Naive thymus-derived CD4-positive, alpha-beta T cell (primary cell): ENCODE data around the gene FRMD8. TPM values are rescaled to one million over a fixed set of nuclear protein-coding genes. Genes with fewer than 3 reads are reported as not detected.

ENCODE experiments used
- ATAC-seq: fragments of 150-1000 bp; cut with Tn5 transposase; 2 replicates; pipeline ENCODE4 v1.10.0; 2021; ENCODE audit warnings: mild to moderate bottlenecking, moderate library complexity
- CTCF ChIA-PET: fragments of 350-600 bp; sonication (Branson Sonifier 250); formaldehyde crosslinking; loops from one replicate; lab custom pipeline; 2021; ENCODE audit warnings: antibody characterized with exemption; lab: Charles Lee
- POLR2A ChIA-PET: fragments of 350-600 bp; sonication (Branson Sonifier 250); formaldehyde crosslinking; loops from one replicate; lab custom pipeline; 2021; ENCODE audit warnings: antibody characterized with exemption, inconsistent platforms; lab: Charles Lee
- DNase-seq, 9 donors: peaks; one replicate each; pipeline versions ENCODE4 v3.0.0 to v3.0.0-alpha.2; 2020 to 2022; ENCODE audit warnings: mixed read lengths in 1 of 9
- H3K27ac ChIP-seq: one replicate; pipeline ENCODE4 v1.7.0; 2013; ENCODE audit warnings: mild to moderate bottlenecking, low read depth, low read length, moderate library complexity
- H3K27me3 ChIP-seq, 2 donors: one replicate each; pipeline ENCODE4 v1.7.0; 2013; ENCODE audit warnings: low read length in 2 of 2, mild to moderate bottlenecking in 2 of 2, moderate library complexity in 2 of 2; ENCODE audit not compliant: control insufficient read depth in 2 of 2, insufficient read depth in 2 of 2
- H3K36me3 ChIP-seq, 3 experiments: 1 replicate in 2 of 3; 2 replicates in 1 of 3; pipeline ENCODE4 v1.7.0; 2013; ENCODE audit warnings: low read length in 3 of 3, mild to moderate bottlenecking in 3 of 3, moderate library complexity in 1 of 3; ENCODE audit not compliant: insufficient read depth in 3 of 3, control insufficient read depth in 2 of 3
- H3K4me1 ChIP-seq, 2 donors: one replicate each; pipeline ENCODE4 v1.7.0; 2013; ENCODE audit warnings: low read length in 2 of 2, mild to moderate bottlenecking in 2 of 2, moderate library complexity in 1 of 2; ENCODE audit not compliant: control insufficient read depth in 2 of 2, insufficient read depth in 2 of 2
- H3K4me3 ChIP-seq: 2 replicates; pipeline ENCODE4 v1.7.0; 2013; ENCODE audit warnings: mild to moderate bottlenecking, low read length
- H3K9me3 ChIP-seq, 3 experiments: 1 replicate in 2 of 3; 2 replicates in 1 of 3; pipeline ENCODE4 v1.7.0; 2013; ENCODE audit warnings: low read length in 3 of 3; ENCODE audit not compliant: control insufficient read depth in 2 of 3
- H3K27ac Mint-ChIP-seq, 9 donors: one replicate each; pipeline ENCODE4 v1.8.0; 2020 to 2022; ENCODE audit warnings: mixed read lengths in 9 of 9, mild to moderate bottlenecking in 8 of 9, moderate library complexity in 5 of 9, inconsistent platforms in 2 of 9
- H3K27me3 Mint-ChIP-seq, 5 donors: one replicate each; pipeline ENCODE4 v1.8.0; 2021 to 2022; ENCODE audit warnings: mixed read lengths in 5 of 5, mild to moderate bottlenecking in 1 of 5
- H3K36me3 Mint-ChIP-seq, 5 donors: one replicate each; pipeline ENCODE4 v1.8.0; 2020 to 2022; ENCODE audit warnings: mixed read lengths in 5 of 5, mild to moderate bottlenecking in 3 of 5, inconsistent platforms in 1 of 5
- H3K4me1 Mint-ChIP-seq, 7 donors: one replicate each; pipeline ENCODE4 v1.8.0; 2020 to 2022; ENCODE audit warnings: mixed read lengths in 7 of 7, mild to moderate bottlenecking in 3 of 7, inconsistent platforms in 1 of 7
- H3K4me3 Mint-ChIP-seq, 10 donors: one replicate each; pipeline ENCODE4 v1.8.0; 2020 to 2022; ENCODE audit warnings: mild to moderate bottlenecking in 10 of 10, mixed read lengths in 10 of 10, moderate library complexity in 6 of 10, inconsistent platforms in 2 of 10
- H3K9me3 Mint-ChIP-seq, 11 donors: one replicate each; pipeline ENCODE4 v1.8.0; 2020 to 2022; ENCODE audit warnings: mixed read lengths in 11 of 11, mild to moderate bottlenecking in 4 of 11, inconsistent platforms in 1 of 11, moderate library complexity in 1 of 11
- intact Hi-C, 2 donors: fragments of 100-400 bp; cut with micrococcal nuclease; formaldehyde crosslinking; loops; one replicate each; pipeline ENCODE4 v1.15.1; 2023
- polyA plus RNA-seq, 2 donors: library from polyadenylated mRNA; unstranded; fragments of 300-500 nt; fragmentation: Illumina TruSeq; gene quantifications; one replicate each; pipeline ENCODE4 v1.2.3, GENCODE V29; 2021
- total RNA-seq, 6 experiments: library from RNA in 5 of 6; stranded (reverse) in 5 of 6; gene quantifications; 1 replicate in 5 of 6; 2 replicates in 1 of 6; pipeline ENCODE4 v1.2.3 and lab custom pipeline; 2021 to 2026

The FRMD8 gene
- total and polyA plus RNA-seq, 7 experiments from 2014 or later = 28.9 to 66.8 (median 44.7) TPM

GRCh38 chr11:65355776-65356393, 30.6 kb upstream of the FRMD8 start:
- ATAC-seq (no peak), DNase-seq (peak in 1 of 9 donors; percentile 14)
- peaks cover 0 to 9% (median 3%) of the 10 kb centered on the region in 5 donors for H3K36me3 Mint-ChIP-seq
- CTCF ChIA-PET = interaction anchor here (1.0 to 1.3 kb wide), 2 partner anchors 27 to 166 kb away, joined by 3 to 4 read pairs; no protein-coding TSS in a partner anchor
- H3K27ac Mint-ChIP-seq = peak overlapping the region; percentile 36 to 92 (median 75)
- Histone ChIP-seq H3K36me3 (peaks cover 0 to 18% (median 3%) of the 10 kb centered on the region in 3 experiments), H3K27me3 (no peaks in the 10 kb centered on the region), H3K4me1 (peaks cover 5 to 9% of the 10 kb centered on the region in 2 donors), H3K9me3 (no peaks in the 10 kb centered on the region), H3K4me3 (peak overlapping the region; percentile 30), H3K27ac (no peak overlapping the region)
- H3K9me3 Mint-ChIP-seq = peaks cover 0 to 2% (median 0%) of the 10 kb centered on the region in 11 donors
- H3K4me3 Mint-ChIP-seq = peak overlapping the region; percentile 90 to 97 (median 92)
- POLR2A ChIA-PET = interaction anchor here (0.5 to 2.0 kb wide), 14 partner anchors 8 to 232 kb away, joined by 3 to 9 read pairs (median 4); partner anchors contain the start of genes DPF2 and MALAT1
- peaks cover 11 to 25% (median 19%) of the 10 kb centered on the region in 7 donors for H3K4me1 Mint-ChIP-seq
- H3K27me3 Mint-ChIP-seq = peaks cover 0 to 13% (median 0%) of the 10 kb centered on the region in 5 donors
- intact Hi-C loops = loop anchor here (1.0 to 2.0 kb wide), 2 partner anchors 23 to 27 kb away; partner anchors contain the start of genes DPF2 (in 1 of the 2) and SLC25A45 (in 1 of the 2)

GRCh38 chr11:65356394-65356972, 30.0 kb upstream of the FRMD8 start:
- DNase-seq (no peak), ATAC-seq (no peak)
- POLR2A ChIA-PET = interaction anchor here (0.5 to 2.0 kb wide), 12 partner anchors 9 to 231 kb away, joined by 3 to 9 read pairs (median 4); partner anchors contain the start of gene MALAT1
- Mint-ChIP-seq H3K27me3 (peaks cover 0 to 13% (median 0%) of the 10 kb centered on the region in 5 donors), H3K36me3 (peaks cover 0 to 9% (median 3%) of the 10 kb centered on the region in 5 donors), H3K4me3 (peak overlapping the region in 9 of 10 donors; percentile 48 to 95 (median 79)), H3K4me1 (peaks cover 11 to 25% (median 19%) of the 10 kb centered on the region in 7 donors), H3K27ac (peak overlapping the region in 1 of 9 donors; percentile 61), H3K9me3 (peaks cover 0 to 2% (median 0%) of the 10 kb centered on the region in 11 donors)
- no peak overlapping the region for H3K27ac ChIP-seq
- CTCF ChIA-PET = interaction anchor here (1.3 kb wide), 1 partner anchor 27 kb away, joined by 4 read pairs; no protein-coding TSS in a partner anchor
- no peak overlapping the region for H3K4me3 ChIP-seq
- H3K27me3 ChIP-seq = no peaks in the 10 kb centered on the region
- peaks cover 0 to 12% (median 0%) of the 10 kb centered on the region in 3 experiments for H3K36me3 ChIP-seq
- H3K9me3 ChIP-seq = no peaks in the 10 kb centered on the region
- H3K4me1 ChIP-seq = peaks cover 5 to 9% of the 10 kb centered on the region in 2 donors
- intact Hi-C loops = no loop called here

- no peak for ATAC-seq
- intact Hi-C loops = no loop called here
- H3K4me3 ChIP-seq = no peak overlapping the region
- H3K27me3 ChIP-seq = no peaks in the 10 kb centered on the region
- CTCF ChIA-PET = interaction anchor here (0.5 kb wide), 1 partner anchor 23 kb away, joined by 3 read pairs; no protein-coding TSS in a partner anchor
- H3K4me1 ChIP-seq = peaks cover 5 to 9% of the 10 kb centered on the region in 2 donors
- H3K27me3 Mint-ChIP-seq = peaks cover 0 to 13% (median 0%) of the 10 kb centered on the region in 5 donors
- H3K4me1 Mint-ChIP-seq = peaks cover 12 to 19% (median 17%) of the 10 kb centered on the region in 7 donors
- H3K27ac Mint-ChIP-seq = peak overlapping the region in 2 of 9 donors; percentile 8 to 41
- POLR2A ChIA-PET = interaction anchor here (0.5 to 1.7 kb wide), 3 partner anchors 30 to 147 kb away, joined by 3 to 5 read pairs (median 4); no protein-coding TSS in a partner anchor
- DNase-seq = no peak
- H3K27ac ChIP-seq = no peak overlapping the region
- H3K36me3 ChIP-seq = no peaks in the 10 kb centered on the region
- no peaks in the 10 kb centered on the region for H3K36me3 Mint-ChIP-seq
- H3K9me3 ChIP-seq = no peaks in the 10 kb centered on the region
- H3K9me3 Mint-ChIP-seq = peaks cover 0 to 2% (median 0%) of the 10 kb centered on the region in 11 donors
- peak overlapping the region in 1 of 10 donors; percentile 10 for H3K4me3 Mint-ChIP-seq
These were observed 28.5 kb upstream of the FRMD8 start for GRCh38 chr11:65357856-65358356.

GRCh38 chr11:65362320-65362931, 24.0 kb upstream of the FRMD8 start:
- H3K27ac Mint-ChIP-seq = peak overlapping the region in 5 of 9 donors; percentile 55 to 75 (median 71)
- peak overlapping the region in 2 of 10 donors; percentile 30 to 32 for H3K4me3 Mint-ChIP-seq
- intact Hi-C loops = no loop called here
- no peaks in the 10 kb centered on the region for H3K36me3 Mint-ChIP-seq
- peaks cover 0 to 9% (median 0%) of the 10 kb centered on the region in 7 donors for H3K4me1 Mint-ChIP-seq
- Histone ChIP-seq H3K9me3 (no peaks in the 10 kb centered on the region), H3K27me3 (no peaks in the 10 kb centered on the region), H3K36me3 (no peaks in the 10 kb centered on the region), H3K27ac (no peak overlapping the region), H3K4me3 (no peak overlapping the region), H3K4me1 (no peaks in the 10 kb centered on the region)
- peaks cover 0 to under 1% (median 0%) of the 10 kb centered on the region in 5 donors for H3K27me3 Mint-ChIP-seq
- no peaks in the 10 kb centered on the region for H3K9me3 Mint-ChIP-seq
- ATAC-seq = peak; percentile 80
- ChIA-PET CTCF (no interaction called here), POLR2A (interaction anchor here (0.7 to 0.8 kb wide), 2 partner anchors 8 to 18 kb away, joined by 3 to 4 read pairs; no protein-coding TSS in a partner anchor)
- no peak for DNase-seq

GRCh38 chr11:65362966-65363365, 23.5 kb upstream of the FRMD8 start:
- ChIA-PET CTCF (interaction anchor here (0.7 kb wide), 1 partner anchor 54 kb away, joined by 3 read pairs; no protein-coding TSS in a partner anchor), POLR2A (interaction anchor here (0.7 kb wide), 1 partner anchor 18 kb away, joined by 3 read pairs; no protein-coding TSS in a partner anchor)
- Histone ChIP-seq H3K27me3 (no peaks in the 10 kb centered on the region), H3K4me3 (no peak overlapping the region), H3K27ac (no peak overlapping the region), H3K4me1 (no peaks in the 10 kb centered on the region), H3K9me3 (no peaks in the 10 kb centered on the region), H3K36me3 (no peaks in the 10 kb centered on the region)
- Mint-ChIP-seq H3K27me3 (no peaks in the 10 kb centered on the region), H3K9me3 (no peaks in the 10 kb centered on the region), H3K4me3 (no peak overlapping the region), H3K36me3 (no peaks in the 10 kb centered on the region), H3K27ac (peak overlapping the region in 2 of 9 donors; percentile 14 to 71), H3K4me1 (peaks cover 0 to 9% (median 0%) of the 10 kb centered on the region in 7 donors)
- ATAC-seq (no peak), DNase-seq (no peak)
- intact Hi-C loops = no loop called here

GRCh38 chr11:65363770-65364169, 22.7 kb upstream of the FRMD8 start:
- no peaks in the 10 kb centered on the region for H3K27me3 Mint-ChIP-seq
- ATAC-seq = no peak
- H3K9me3 ChIP-seq = no peaks in the 10 kb centered on the region
- no peaks in the 10 kb centered on the region for H3K27me3 ChIP-seq
- no peak overlapping the region for H3K4me3 ChIP-seq
- no peaks in the 10 kb centered on the region for H3K4me1 ChIP-seq
- intact Hi-C loops = no loop called here
- H3K9me3 Mint-ChIP-seq = no peaks in the 10 kb centered on the region
- no peak overlapping the region for H3K27ac ChIP-seq
- no peak overlapping the region for H3K4me3 Mint-ChIP-seq
- no peaks in the 10 kb centered on the region for H3K36me3 Mint-ChIP-seq
- H3K4me1 Mint-ChIP-seq = peaks cover 0 to 9% (median 0%) of the 10 kb centered on the region in 7 donors
- no peak overlapping the region for H3K27ac Mint-ChIP-seq
- H3K36me3 ChIP-seq = no peaks in the 10 kb centered on the region
- CTCF ChIA-PET = no interaction called here
- POLR2A ChIA-PET = no interaction called here
- DNase-seq = no peak
